A549 (cell line): ENCODE measurements around the gene ARG2. TPM values are rescaled to one million over a fixed set of nuclear protein-coding genes. Genes with fewer than 3 reads are reported as not detected.

ENCODE experiments used
- ATAC-seq, 2 experiments: fragments of 200-7000 bp in 1 of 2; fragments of >200 bp in 1 of 2; cut with Nextera tagmentation in 1 of 2; cut with Tn5 transposase in 1 of 2; 3 replicates each; pipeline versions ENCODE4 v1.8.0 to v1.9.1; 2018 to 2020; ENCODE audit warnings: mild to moderate bottlenecking in 1 of 2, moderate library complexity in 1 of 2
- CTCF ChIA-PET: fragments of 300-600 bp; sonication (Branson Sonifier 250); formaldehyde crosslinking; extraction: SDS; loops from one replicate; lab custom pipeline; 2021; ENCODE audit warnings: antibody characterized with exemption, inconsistent platforms; lab: Yijun Ruan, JAX
- POLR2A ChIA-PET: fragments of 350-600 bp; formaldehyde crosslinking; extraction: SDS; loops from one replicate; lab custom pipeline; 2021; ENCODE audit warnings: antibody characterized with exemption, inconsistent platforms; lab: Yijun Ruan, JAX
- DNase-seq, 2 experiments: peaks; one replicate each; pipeline versions ENCODE4 v3.0.0 to v3.0.0-alpha.2; 2011 to 2016; ENCODE audit warnings: low read depth in 1 of 2, low spot score in 1 of 2
- FAIRE-seq: peaks from 2 replicates; lab custom pipeline; 2011; peaks lifted over from hg19 to GRCh38; lab: Jason Lieb, UNC
- H3K27ac ChIP-seq, 2 experiments: fragments of >200 bp; sonication (Bioruptor Twin); formaldehyde crosslinking; 3 replicates each; pipeline ENCODE4 v1.5.1; 2016 to 2017
- H3K4me1 ChIP-seq: fragments of >200 bp; sonication (Bioruptor Twin); formaldehyde crosslinking; 3 replicates; pipeline ENCODE4 v1.6.1; 2016
- H3K4me2 ChIP-seq: fragments of >200 bp; sonication (Bioruptor Twin); formaldehyde crosslinking; 3 replicates; pipeline ENCODE4 v1.6.1; 2016
- H3K4me3 ChIP-seq: fragments of >200 bp; sonication (Bioruptor Twin); formaldehyde crosslinking; 3 replicates; pipeline ENCODE4 v1.5.1; 2016
- H3K9me3 ChIP-seq: fragments of >200 bp; sonication (Bioruptor Twin); formaldehyde crosslinking; 3 replicates; pipeline ENCODE4 v1.6.1; 2016
- ATOH8 ChIP-seq: fragments of 250-450 bp; sonication (Bioruptor Pico); IDR thresholded peaks from 2 replicates; pipeline ENCODE4 v1.5.0; 2020; ENCODE audit warnings: low read depth, mild to moderate bottlenecking, moderate library complexity
- CBX2 ChIP-seq: fragments of 200-600 bp; sonication (generic); IDR thresholded peaks from 2 replicates; pipeline ENCODE4 v1.6.1; 2016; ENCODE audit warnings: low read depth, mild to moderate bottlenecking, borderline replicate concordance
- CBX8 ChIP-seq: fragments of 200-600 bp; sonication (generic); IDR thresholded peaks from 2 replicates; pipeline ENCODE4 v1.6.1; 2016
- CEBPB ChIP-seq, 2 experiments: fragments of >200 bp in 1 of 2; sonication (Bioruptor Twin) in 1 of 2; formaldehyde crosslinking in 1 of 2; IDR thresholded peaks; 2 replicates each; pipeline ENCODE4 v1.6.1; 2012 to 2016
- CTCF ChIP-seq: fragments of >200 bp; sonication (Bioruptor Twin); formaldehyde crosslinking; IDR thresholded peaks from 3 replicates; pipeline ENCODE4 v1.5.1; 2016
- E2F6 ChIP-seq: IDR thresholded peaks from 2 replicates; pipeline ENCODE4 v1.6.1; 2012; ENCODE audit warnings: low read depth, borderline replicate concordance
- ELK1 ChIP-seq: fragments of 150-350 bp; IDR thresholded peaks from 2 replicates; pipeline ENCODE4 v1.6.1; 2014; ENCODE audit warnings: low read depth, mild to moderate bottlenecking, low read length
- EP300 ChIP-seq, 2 experiments: fragments of >200 bp; sonication (Bioruptor Twin); formaldehyde crosslinking; IDR thresholded peaks; 2 replicates in 1 of 2; 3 replicates in 1 of 2; pipeline ENCODE4 v1.6.1; 2016 to 2017
- ESRRA ChIP-seq: fragments of 150-350 bp; IDR thresholded peaks from 2 replicates; pipeline ENCODE4 v1.6.1; 2014; ENCODE audit warnings: mild to moderate bottlenecking, low read length, borderline replicate concordance
- FOSB ChIP-seq: fragments of 250-450 bp; sonication (Bioruptor Pico); IDR thresholded peaks from 2 replicates; pipeline ENCODE4 v1.5.0; 2020; ENCODE audit warnings: mild to moderate bottlenecking, moderate library complexity
- FOXS1 ChIP-seq: fragments of 250-450 bp; sonication (Bioruptor Pico); IDR thresholded peaks from 2 replicates; pipeline ENCODE4 v1.5.0; 2020; ENCODE audit warnings: mild to moderate bottlenecking, moderate library complexity
- GATA3 ChIP-seq: IDR thresholded peaks from 2 replicates; pipeline ENCODE4 v1.6.1; 2012; ENCODE audit warnings: borderline replicate concordance
- HDAC2 ChIP-seq: fragments of 200-600 bp; sonication (generic); IDR thresholded peaks from 2 replicates; pipeline ENCODE4 v1.6.1; 2016
- HES2 ChIP-seq: fragments of >200 bp; sonication (Bioruptor Twin); formaldehyde crosslinking; IDR thresholded peaks from 2 replicates; pipeline ENCODE4 v1.6.1; 2016
- HEYL ChIP-seq: fragments of 250-450 bp; sonication (Bioruptor Pico); IDR thresholded peaks from 2 replicates; pipeline ENCODE4 v1.8.0; 2021; ENCODE audit warnings: mild to moderate bottlenecking, moderate library complexity
- HMGXB4 ChIP-seq: fragments of 250-450 bp; sonication (Bioruptor Pico); IDR thresholded peaks from 2 replicates; pipeline ENCODE4 v1.5.0; 2021; ENCODE audit warnings: mild to moderate bottlenecking, moderate library complexity, borderline replicate concordance
- HOXB13 ChIP-seq: fragments of 250-450 bp; sonication (Bioruptor Pico); IDR thresholded peaks from 2 replicates; pipeline ENCODE4 v1.5.0; 2020; ENCODE audit warnings: low read depth, mild to moderate bottlenecking, moderate library complexity
- JUN ChIP-seq, 2 experiments: fragments of >200 bp; sonication (Bioruptor Twin); formaldehyde crosslinking; IDR thresholded peaks; 2 replicates in 1 of 2; 3 replicates in 1 of 2; pipeline ENCODE4 v1.6.1; 2016 to 2017
- KDM1A ChIP-seq: fragments of 200-600 bp; sonication (generic); IDR thresholded peaks from 2 replicates; pipeline ENCODE4 v1.6.1; 2016; ENCODE audit warnings: low read depth, mild to moderate bottlenecking
- KDM5A ChIP-seq: fragments of 200-600 bp; sonication (generic); IDR thresholded peaks from 2 replicates; pipeline ENCODE4 v1.6.1; 2016; ENCODE audit warnings: antibody characterized with exemption, mild to moderate bottlenecking
- MAX ChIP-seq: IDR thresholded peaks from 2 replicates; pipeline ENCODE4 v1.6.1; 2012
- MYC ChIP-seq: IDR thresholded peaks from 2 replicates; pipeline ENCODE4 v1.6.1; 2012; ENCODE audit warnings: mild to moderate bottlenecking, inconsistent platforms, low read length, improper control_type of control experiment, borderline replicate concordance
- NFE2L2 ChIP-seq: fragments of 150-350 bp; conservative IDR thresholded peaks from 2 replicates; pipeline ENCODE4 v1.6.1; 2014; ENCODE audit warnings: low read length
- NPAS2 ChIP-seq: fragments of 250-450 bp; sonication (Bioruptor Pico); IDR thresholded peaks from 2 replicates; pipeline ENCODE4 v1.8.0; 2022; ENCODE audit warnings: mild to moderate bottlenecking, moderate library complexity, borderline replicate concordance
- NR3C1 ChIP-seq: fragments of >200 bp; sonication (Bioruptor Twin); formaldehyde crosslinking; IDR thresholded peaks from 3 replicates; pipeline ENCODE4 v1.6.1; 2017
- PBX3 ChIP-seq: IDR thresholded peaks from 2 replicates; pipeline ENCODE4 v1.6.1; 2012
- PHF8 ChIP-seq: fragments of 200-600 bp; sonication (generic); IDR thresholded peaks from 2 replicates; pipeline ENCODE4 v1.6.1; 2016; ENCODE audit warnings: low read depth, mild to moderate bottlenecking, antibody characterized with exemption, moderate library complexity, borderline replicate concordance
- RAD21 ChIP-seq, 2 experiments: fragments of >200 bp in 1 of 2; sonication (Bioruptor Twin) in 1 of 2; formaldehyde crosslinking in 1 of 2; IDR thresholded peaks in 1 of 2; conservative IDR thresholded peaks in 1 of 2; 2 replicates in 1 of 2; 3 replicates in 1 of 2; pipeline ENCODE4 v1.6.1; 2012 to 2018; ENCODE audit warnings: inconsistent platforms in 1 of 2
- RARB ChIP-seq: fragments of 250-450 bp; sonication (Bioruptor Pico); IDR thresholded peaks from 2 replicates; pipeline ENCODE4 v1.8.0; 2021; ENCODE audit warnings: mild to moderate bottlenecking, moderate library complexity
- RCOR1 ChIP-seq: fragments of 150-350 bp; IDR thresholded peaks from 2 replicates; pipeline ENCODE4 v1.6.1; 2014; ENCODE audit warnings: antibody characterized with exemption, low read length, low read depth
- SREBF2 ChIP-seq: fragments of 450-650 bp; IDR thresholded peaks from 2 replicates; pipeline ENCODE4 v1.6.1; 2014; ENCODE audit warnings: mild to moderate bottlenecking, moderate library complexity
- TFCP2L1 ChIP-seq: fragments of 250-450 bp; sonication (Bioruptor Pico); IDR thresholded peaks from 2 replicates; pipeline ENCODE4 v1.5.0; 2021; ENCODE audit warnings: mild to moderate bottlenecking
- ZC3H11A ChIP-seq: fragments of 450-650 bp; IDR thresholded peaks from 2 replicates; pipeline ENCODE4 v1.6.1; 2014; ENCODE audit warnings: antibody characterized with exemption, mild to moderate bottlenecking
- WGBS: methylation state at CpG from one replicate; pipeline ENCODE4 v1.1.6; 2017; ENCODE audit errors: missing lambda C conversion rate; 5-methylcytosine and 5-hydroxymethylcytosine counted together
- polyA plus RNA-seq, 4 experiments: library from polyadenylated mRNA; depleted of rRNA in 3 of 4; stranded (reverse); fragments of >200 nt; fragmentation: RNase III in 1 of 4; extraction: RNeasy Plus Mini Kit Qiagen cat#74134 plus additional on column Dnase treatment in 1 of 4; gene quantifications; 2 replicates in 3 of 4; 3 replicates in 1 of 4; pipeline ENCODE4 v1.2.3, GENCODE V29; 2011 to 2017

The ARG2 gene
- polyA plus RNA-seq, 2 of the 4 experiments (the other 2 are of a cell fraction) = 1.8 to 2.5 TPM

- ChIA-PET CTCF (interaction anchor here (0.6 to 20.0 kb wide), 13 partner anchors 8 to 208 kb away, joined by 3 to 243 read pairs (median 4); partner anchors contain the start of gene RDH11), POLR2A (interaction anchor here (0.6 to 3.3 kb wide), 6 partner anchors 16 to 83 kb away, joined by 3 to 21 read pairs (median 4); partner anchors contain the start of genes ARG2 and RDH11)
- H3K9me3 ChIP-seq = no peaks in the 10 kb centered on the region
- H3K4me1 ChIP-seq = peaks cover 26% of the 10 kb centered on the region; the same call in 2 of the 3 replicates
- FAIRE-seq = no peak
- peak; percentile 74 to 81 for DNase-seq
- WGBS = 2% methylated on average over 41 of the region's 87 CpGs
- peak within 1 kb of the TSS; percentile 96 for H3K4me2 ChIP-seq
- ATAC-seq = peak; percentile 96
- peak within 1 kb of the TSS; percentile 96 to 99 for H3K27ac ChIP-seq
- peak within 1 kb of the TSS; percentile 97 for H3K4me3 ChIP-seq
- TF ChIP-seq CEBPB (IDR thresholded peaks at IDR 0.05) (no peak), GATA3 (no peak; the same call in 1 of the 2 replicates), HOXB13 (CRISPR knock-in tag) (no peak), SREBF2 (no peak), HDAC2 (no peak), ESRRA (no peak), RCOR1 (no peak), HES2 (no peak), EP300 (IDR thresholded peaks at IDR 0.05) (no peak), KDM1A (no peak), HMGXB4 (CRISPR knock-in tag) (no peak), CBX8 (no peak), JUN (IDR thresholded peaks at IDR 0.05) (peak; percentile 96 to 98), E2F6 (peak; percentile 22; the same call in 1 of the 2 replicates), CTCF (peak; percentile 24; the same call in 1 of the 3 replicates), RAD21 (conservative IDR thresholded peaks at IDR 0.05 in 1 of 2, IDR thresholded peaks at IDR 0.05 in 1 of 2) (no peak; a peak in 2 of 5 replicates), MAX (peak; percentile 19; the same call in 1 of the 2 replicates), RARB (no peak), CBX2 (no peak), PBX3 (no peak), ATOH8 (no peak), KDM5A (no peak), PHF8 (peak; percentile 79), HEYL (CRISPR knock-in tag) (no peak), FOSB (CRISPR knock-in tag) (no peak), ELK1 (no peak), NPAS2 (no peak), ZC3H11A (no peak), MYC (no peak), NFE2L2 (no peak), TFCP2L1 (peak; percentile 76; the same call in 1 of the 2 replicates), NR3C1 (no peak), FOXS1 (CRISPR knock-in tag) (no peak)
These were observed 54.9 kb downstream of the ARG2 start, which contains the start of gene VTI1B for GRCh38 chr14:67674480-67675218. Gene VTI1B, minus strand, starts transcription at chr14:67674632. Its CDS starts 143 bp downstream, at chr14:67674489.
